WERI-Rb-1 (cell line): ENCODE results near the gene IL1RAPL2.

ENCODE experiments used
- DNase-seq: peaks from one replicate; pipeline ENCODE4 v3.0.0-alpha.2; 2020
- H3K27ac ChIP-seq: fragments of 250-450 bp; sonication (Bioruptor Pico); 2 replicates; pipeline ENCODE4 v1.5.1; 2020; ENCODE audit warnings: mild to moderate bottlenecking, moderate library complexity
- H3K27me3 ChIP-seq: fragments of 250-450 bp; sonication (Bioruptor Pico); 2 replicates; pipeline ENCODE4 v1.5.1; 2021; ENCODE audit warnings: mild to moderate bottlenecking, low read depth, moderate library complexity; ENCODE audit not compliant: insufficient read depth, severe bottlenecking
- H3K36me3 ChIP-seq: fragments of 250-450 bp; sonication (Bioruptor Pico); 2 replicates; pipeline ENCODE4 v1.5.1; 2020; ENCODE audit warnings: mild to moderate bottlenecking, moderate library complexity
- H3K4me3 ChIP-seq: 2 replicates; pipeline ENCODE4 v1.5.1; 2011; ENCODE audit warnings: low read depth, mild to moderate bottlenecking, control low read depth, low read length
- H3K9me3 ChIP-seq: fragments of 250-450 bp; sonication (Bioruptor Pico); 2 replicates; pipeline ENCODE4 v1.5.1; 2021; ENCODE audit warnings: mild to moderate bottlenecking, moderate library complexity; ENCODE audit not compliant: severe bottlenecking
- TF ChIP-seq, protein P1 (sequence below): IDR thresholded peaks from 2 replicates; pipeline ENCODE4 v1.5.1; 2011; ENCODE audit warnings: low read depth, mild to moderate bottlenecking, control low read depth, inconsistent platforms, low read length

IL1RAPL2 gene

DNA sequence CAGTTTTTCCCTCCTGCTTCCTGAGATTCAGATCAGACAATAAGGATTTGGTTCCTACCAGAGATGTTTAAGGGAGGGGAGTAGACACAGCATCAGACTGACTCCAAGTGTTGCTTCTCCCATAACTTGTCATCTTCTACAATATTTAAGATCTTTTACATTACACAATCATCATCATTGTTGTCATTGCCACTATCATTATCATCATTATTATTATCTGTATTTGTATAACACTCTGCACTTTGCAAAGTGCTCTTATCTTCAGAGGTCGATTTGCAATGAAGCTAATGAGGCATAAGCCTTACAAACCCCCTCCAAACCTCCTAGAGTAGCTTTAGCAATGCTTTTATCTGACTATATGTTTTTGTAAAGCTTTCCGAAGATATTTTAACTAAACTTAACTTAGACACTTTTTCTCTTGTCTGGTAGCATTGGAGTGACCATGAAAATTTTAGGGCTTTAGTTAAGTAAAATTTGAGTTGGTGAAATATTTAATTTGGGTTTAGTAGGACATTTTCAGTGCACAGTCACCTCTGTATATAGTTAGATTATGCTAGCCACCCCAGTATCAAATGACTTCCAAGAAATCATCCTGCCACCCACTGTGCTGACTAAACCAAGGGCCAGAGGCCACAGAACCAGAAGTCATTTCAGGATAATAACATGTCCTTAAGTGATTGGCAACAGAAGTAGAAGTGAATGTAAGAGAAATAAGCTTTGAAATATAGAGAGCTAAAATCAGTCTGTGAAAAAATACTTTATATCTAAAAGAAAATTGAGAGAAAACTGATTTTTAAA lies 1132.2 kb downstream of the IL1RAPL2 start:
- TF ChIP-seq, protein P1, sequence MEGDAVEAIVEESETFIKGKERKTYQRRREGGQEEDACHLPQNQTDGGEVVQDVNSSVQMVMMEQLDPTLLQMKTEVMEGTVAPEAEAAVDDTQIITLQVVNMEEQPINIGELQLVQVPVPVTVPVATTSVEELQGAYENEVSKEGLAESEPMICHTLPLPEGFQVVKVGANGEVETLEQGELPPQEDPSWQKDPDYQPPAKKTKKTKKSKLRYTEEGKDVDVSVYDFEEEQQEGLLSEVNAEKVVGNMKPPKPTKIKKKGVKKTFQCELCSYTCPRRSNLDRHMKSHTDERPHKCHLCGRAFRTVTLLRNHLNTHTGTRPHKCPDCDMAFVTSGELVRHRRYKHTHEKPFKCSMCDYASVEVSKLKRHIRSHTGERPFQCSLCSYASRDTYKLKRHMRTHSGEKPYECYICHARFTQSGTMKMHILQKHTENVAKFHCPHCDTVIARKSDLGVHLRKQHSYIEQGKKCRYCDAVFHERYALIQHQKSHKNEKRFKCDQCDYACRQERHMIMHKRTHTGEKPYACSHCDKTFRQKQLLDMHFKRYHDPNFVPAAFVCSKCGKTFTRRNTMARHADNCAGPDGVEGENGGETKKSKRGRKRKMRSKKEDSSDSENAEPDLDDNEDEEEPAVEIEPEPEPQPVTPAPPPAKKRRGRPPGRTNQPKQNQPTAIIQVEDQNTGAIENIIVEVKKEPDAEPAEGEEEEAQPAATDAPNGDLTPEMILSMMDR, result no peak
- no peak for DNase-seq
- H3K27me3 ChIP-seq, result peaks cover 3% of the 10 kb centered on the region
- no peak overlapping the region for H3K4me3 ChIP-seq
- H3K9me3 ChIP-seq, result no peaks in the 10 kb centered on the region
- no peaks in the 10 kb centered on the region for H3K36me3 ChIP-seq
- H3K27ac ChIP-seq, result no peak overlapping the region

DNA sequence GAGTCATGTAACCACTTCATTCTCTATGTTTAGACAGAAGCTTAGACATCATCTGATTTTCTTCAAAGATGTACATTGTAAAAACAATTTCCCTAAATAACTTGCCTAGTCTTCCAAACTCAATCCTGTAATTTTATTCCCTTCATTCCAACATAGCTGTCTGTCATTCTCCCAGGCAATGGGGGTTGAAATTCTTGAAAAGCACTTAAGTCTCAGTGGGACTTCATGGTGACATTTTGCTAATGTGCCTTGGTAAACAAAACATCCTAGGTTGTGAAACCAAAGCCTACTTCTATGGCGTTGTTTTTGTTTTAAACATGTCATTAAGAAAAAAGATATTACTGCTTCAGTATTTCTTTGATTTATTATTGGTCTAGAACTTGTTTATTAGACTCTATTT lies 1134.3 kb downstream of the IL1RAPL2 start:
- Histone ChIP-seq H3K9me3 (no peaks in the 10 kb centered on the region), H3K27me3 (peaks cover 12% of the 10 kb centered on the region), H3K36me3 (no peaks in the 10 kb centered on the region), H3K27ac (no peak overlapping the region), H3K4me3 (no peak overlapping the region)
- TF ChIP-seq, protein P1, result no peak
- no peak for DNase-seq

DNA sequence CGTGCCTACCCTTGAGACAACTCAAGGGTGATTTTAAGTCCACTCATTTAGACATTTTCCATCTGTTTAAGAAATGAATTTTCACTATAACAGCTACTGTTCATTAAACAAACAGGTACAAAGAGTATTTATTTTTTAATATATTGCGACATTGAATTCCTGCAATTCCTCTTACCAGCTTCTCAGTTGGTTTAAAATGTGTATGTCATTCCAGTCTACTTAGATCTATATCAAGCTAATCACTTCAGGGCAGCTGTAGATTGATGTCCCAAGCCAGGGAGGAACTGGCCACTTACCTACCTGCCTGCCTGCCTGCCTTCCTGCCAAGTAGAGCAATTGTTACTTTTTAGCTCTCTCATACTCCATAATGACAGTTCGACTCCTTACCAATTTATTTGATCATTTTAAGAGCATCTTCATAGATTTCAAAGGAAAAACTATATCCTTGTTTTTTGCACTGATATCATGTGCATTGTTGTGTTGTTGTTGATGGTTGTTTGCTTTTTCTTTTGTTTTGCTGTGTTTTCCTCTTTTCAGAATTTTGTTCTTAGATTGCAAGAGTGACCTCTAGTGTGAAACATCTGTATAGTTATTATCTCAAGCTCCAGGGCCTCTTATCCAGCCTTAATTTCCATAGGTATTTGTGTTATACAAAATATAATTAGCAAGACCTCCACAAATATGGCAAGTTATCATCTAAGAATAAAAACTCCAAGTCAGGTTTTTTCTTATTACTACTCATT lies 1135.5 kb downstream of the IL1RAPL2 start:
- no peak overlapping the region for H3K27ac ChIP-seq
- H3K27me3 ChIP-seq, result peaks cover 9% of the 10 kb centered on the region
- TF ChIP-seq, protein P1, result no peak
- DNase-seq, result no peak
- H3K36me3 ChIP-seq, result no peaks in the 10 kb centered on the region
- H3K9me3 ChIP-seq, result no peaks in the 10 kb centered on the region
- no peak overlapping the region for H3K4me3 ChIP-seq

DNA sequence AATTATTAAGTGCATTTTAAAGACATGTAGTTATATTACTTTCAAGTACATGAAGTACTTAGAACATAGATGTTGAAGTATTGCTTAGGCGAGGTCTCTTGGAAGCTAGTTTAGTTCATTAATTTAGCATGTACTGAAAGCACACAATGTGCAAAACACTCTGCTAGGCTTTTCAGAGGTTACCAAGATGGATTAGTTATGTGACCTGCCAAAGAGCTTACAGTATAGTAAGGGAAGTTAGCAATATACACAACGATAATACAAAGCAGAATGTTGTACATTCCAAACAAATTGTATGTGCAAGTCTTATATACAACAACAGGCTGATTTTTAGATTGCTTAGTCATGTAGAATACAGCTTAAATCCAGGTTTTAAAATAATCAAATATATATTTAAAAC lies 1137.9 kb downstream of the IL1RAPL2 start:
- no peak for DNase-seq
- peaks cover 19% of the 10 kb centered on the region for H3K27me3 ChIP-seq
- TF ChIP-seq, protein P1, result no peak
- no peaks in the 10 kb centered on the region for H3K36me3 ChIP-seq
- no peak overlapping the region for H3K27ac ChIP-seq
- H3K9me3 ChIP-seq, result no peaks in the 10 kb centered on the region
- no peak overlapping the region for H3K4me3 ChIP-seq

DNA sequence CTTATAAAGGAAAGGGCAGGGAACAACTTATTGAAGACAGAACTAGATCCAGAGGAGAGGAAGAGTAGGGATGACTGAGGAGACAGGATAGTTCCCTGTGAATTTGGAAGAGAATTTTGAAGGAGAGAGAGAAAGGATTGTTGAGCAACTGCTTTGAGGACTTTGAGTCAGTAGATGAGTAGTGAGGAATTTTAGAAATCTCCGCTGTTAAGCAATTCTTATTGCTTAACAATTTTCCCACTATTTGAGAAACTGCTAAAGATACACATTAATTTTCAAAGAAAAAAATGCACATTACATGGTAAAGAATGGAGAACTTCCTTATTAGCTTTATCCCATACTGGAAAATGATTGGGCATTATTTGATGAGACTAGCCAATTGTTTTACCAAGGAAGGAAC lies 1140.0 kb downstream of the IL1RAPL2 start:
- Histone ChIP-seq H3K27ac (no peak overlapping the region), H3K4me3 (no peak overlapping the region), H3K9me3 (no peaks in the 10 kb centered on the region), H3K27me3 (peaks cover 19% of the 10 kb centered on the region), H3K36me3 (no peaks in the 10 kb centered on the region)
- no peak for DNase-seq
- TF ChIP-seq, protein P1, result no peak
